H1 (cell line): ENCODE data around the gene LRRC74B. TPM values are rescaled to one million over a fixed set of nuclear protein-coding genes. Genes with fewer than 3 reads are reported as not detected.

Experiments used
- POU5F1 ChIP-seq: IDR thresholded peaks from 2 replicates; pipeline ENCODE4 v1.6.1; 2011; ENCODE audit warnings: low read depth, mild to moderate bottlenecking, low read length, moderate library complexity
- TAF7 ChIP-seq: optimal IDR thresholded peaks from 2 replicates; pipeline ENCODE3; 2011; ENCODE audit warnings: low read depth, mild to moderate bottlenecking, inconsistent platforms, low read length, moderate library complexity, borderline replicate concordance
- TCF12 ChIP-seq: IDR thresholded peaks from 2 replicates; pipeline ENCODE4 v1.6.1; 2011; ENCODE audit warnings: low read depth, mild to moderate bottlenecking, low read length
- polyA plus RNA-seq, 7 experiments: library from polyadenylated mRNA; depleted of rRNA in 3 of 7; stranded (reverse) in 5 of 7; unstranded in 2 of 7; fragments of >200 nt in 5 of 7; fragments of 200-250 nt in 2 of 7; gene quantifications; 1 replicate in 5 of 7; 2 replicates in 1 of 7; 4 replicates in 1 of 7; pipeline versions ENCODE4 v1.2.1 to v1.2.3, GENCODE V29; 2011 to 2013; ENCODE audit warnings: missing spikeins in 2 of 7, mixed read lengths in 2 of 7
- total RNA-seq: library from RNA; stranded (reverse); fragmentation: NEBNext Ultra II Directional; extraction: Animal tissue kit (Norgen Biotek cat#: 25700); gene quantifications from 2 replicates; pipeline ENCODE4 v1.2.1, GENCODE V29; 2021

The LRRC74B gene
- total and polyA plus RNA-seq, 2 of the 8 experiments (the other 6 are each of a cell fraction or from before 2014, with no cell fraction given): not detected

DNA sequence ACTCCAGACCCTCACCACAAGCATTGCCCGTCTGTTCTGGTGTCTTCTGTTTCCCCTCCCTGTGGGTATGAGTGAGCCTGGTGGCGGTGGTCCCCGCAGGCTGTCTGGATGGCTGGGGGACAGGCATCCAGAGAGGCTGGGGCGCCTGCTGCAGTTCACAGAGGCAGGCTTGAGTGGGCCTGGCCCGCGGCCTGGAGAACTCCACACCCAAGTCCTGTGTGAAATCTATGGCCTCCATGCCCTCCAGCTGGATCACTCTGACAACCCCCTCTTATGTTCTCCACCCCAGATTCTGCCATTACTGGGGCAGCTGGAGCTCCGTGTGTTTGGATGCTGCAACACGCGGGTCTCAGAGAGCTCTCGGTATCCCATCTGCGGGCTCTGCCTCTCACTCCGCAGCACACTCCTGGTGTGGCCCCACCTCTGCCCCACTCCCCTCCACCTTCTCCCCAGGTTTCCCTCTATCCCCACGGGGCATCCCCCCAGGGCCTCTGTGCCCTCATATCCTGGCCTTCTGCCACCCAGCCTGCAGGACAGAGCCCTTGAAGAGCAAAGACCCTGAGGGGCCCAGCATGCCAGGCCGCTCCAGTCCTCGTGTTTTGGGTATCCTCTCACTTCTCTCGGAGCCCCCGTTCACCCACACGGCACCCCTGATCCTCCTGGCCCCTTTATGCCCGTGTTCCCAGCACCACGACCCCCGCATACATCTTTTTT, 31.3 kb downstream of the LRRC74B start (continued):
- TF ChIP-seq POU5F1 (no peak), TAF7 (no peak), TCF12 (no peak)
